ENCODE results near the gene YPEL1.
"Not testable (repeated sequence)": the region's sequence is repeated elsewhere in the genome, so short reads cannot be mapped to it uniquely, and the experiment has no call there.

The YPEL1 gene

DNA sequence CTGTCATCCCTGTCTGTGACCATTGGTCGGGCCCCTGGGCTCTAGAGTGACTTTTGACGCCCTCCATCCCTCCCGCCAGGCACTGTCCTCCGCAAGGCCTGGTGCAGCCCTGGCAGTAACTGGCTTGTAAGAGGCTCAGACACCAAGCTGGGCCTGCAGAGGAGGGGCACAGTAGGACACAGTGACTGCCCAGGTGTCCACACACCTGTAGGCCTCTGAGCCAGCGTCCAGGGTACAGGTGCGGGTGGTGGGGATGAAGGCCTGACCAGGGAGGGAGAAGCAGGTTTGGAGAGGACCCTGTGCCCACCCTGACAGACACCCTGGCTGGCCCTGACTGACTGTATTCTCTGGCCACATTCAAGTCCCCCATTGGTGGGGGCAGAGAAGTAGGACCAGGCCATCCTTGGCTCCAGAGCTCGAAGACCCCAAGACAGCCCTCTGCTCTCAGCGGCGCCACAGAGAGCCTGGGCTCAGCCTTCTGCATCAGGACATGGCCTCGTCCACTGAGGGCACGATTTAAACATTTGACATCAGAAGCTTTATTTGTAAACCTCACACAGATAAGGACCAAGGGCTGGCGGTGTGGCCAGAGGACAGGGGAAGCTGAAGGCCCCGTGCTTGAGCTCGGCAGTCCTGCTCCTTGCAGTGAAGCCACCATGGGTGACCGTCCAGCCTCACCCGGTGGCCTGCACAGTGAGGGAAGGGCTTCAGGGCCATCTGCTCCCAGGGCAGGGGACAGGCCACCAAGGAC lies 38.4 kb downstream of the YPEL1 start:
- H3K9ac ChIP-seq (ENCODE audit: low read length) = no peak overlapping the region
- no peak overlapping the region for H3K4me3 ChIP-seq (ENCODE audit: low read depth, low read length)
- no peaks in the 10 kb centered on the region for H3K9me3 ChIP-seq (ENCODE audit: control insufficient read depth, insufficient read depth, low read depth, low read length)
- no peaks in the 10 kb centered on the region for H3K4me1 ChIP-seq (ENCODE audit: control insufficient read depth, insufficient read depth, low read length)
- no peaks in the 10 kb centered on the region for H3K27me3 ChIP-seq (ENCODE audit: control insufficient read depth, insufficient read depth, low read length)
- H3K36me3 ChIP-seq (ENCODE audit: control insufficient read depth, insufficient read depth, low read length) = peaks cover 54% of the 10 kb centered on the region
- no peak overlapping the region for H3K27ac ChIP-seq (ENCODE audit: low read depth, low read length)

DNA sequence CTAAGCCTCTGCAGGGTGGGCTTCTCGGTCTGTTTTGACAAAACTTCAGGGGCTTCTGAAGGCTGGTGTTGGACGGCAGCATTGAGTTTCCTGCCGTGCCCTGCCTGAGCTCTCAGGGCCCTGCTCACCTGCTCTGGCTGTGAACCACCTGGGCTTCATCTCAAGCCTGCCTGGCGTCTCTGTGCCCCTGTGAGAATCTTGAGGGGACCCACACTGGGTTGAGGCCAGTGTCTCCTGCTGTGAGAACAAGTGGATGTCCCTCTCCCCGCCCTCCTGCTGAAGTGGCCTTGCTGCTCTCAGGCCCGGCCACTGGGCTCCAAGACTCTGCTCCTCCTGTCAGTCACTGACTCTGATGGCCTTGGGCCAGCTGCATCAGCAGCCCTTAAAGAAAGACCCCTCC lies 39.5 kb downstream of the YPEL1 start:
- H3K4me3 ChIP-seq (ENCODE audit: low read depth, low read length) = no peak overlapping the region
- H3K4me1 ChIP-seq (ENCODE audit: control insufficient read depth, insufficient read depth, low read length) = no peaks in the 10 kb centered on the region
- H3K9me3 ChIP-seq (ENCODE audit: control insufficient read depth, insufficient read depth, low read depth, low read length) = no peaks in the 10 kb centered on the region
- H3K36me3 ChIP-seq (ENCODE audit: control insufficient read depth, insufficient read depth, low read length) = peaks cover 54% of the 10 kb centered on the region
- H3K9ac ChIP-seq (ENCODE audit: low read length) = no peak overlapping the region
- no peaks in the 10 kb centered on the region for H3K27me3 ChIP-seq (ENCODE audit: control insufficient read depth, insufficient read depth, low read length)
- H3K27ac ChIP-seq (ENCODE audit: low read depth, low read length) = no peak overlapping the region

DNA sequence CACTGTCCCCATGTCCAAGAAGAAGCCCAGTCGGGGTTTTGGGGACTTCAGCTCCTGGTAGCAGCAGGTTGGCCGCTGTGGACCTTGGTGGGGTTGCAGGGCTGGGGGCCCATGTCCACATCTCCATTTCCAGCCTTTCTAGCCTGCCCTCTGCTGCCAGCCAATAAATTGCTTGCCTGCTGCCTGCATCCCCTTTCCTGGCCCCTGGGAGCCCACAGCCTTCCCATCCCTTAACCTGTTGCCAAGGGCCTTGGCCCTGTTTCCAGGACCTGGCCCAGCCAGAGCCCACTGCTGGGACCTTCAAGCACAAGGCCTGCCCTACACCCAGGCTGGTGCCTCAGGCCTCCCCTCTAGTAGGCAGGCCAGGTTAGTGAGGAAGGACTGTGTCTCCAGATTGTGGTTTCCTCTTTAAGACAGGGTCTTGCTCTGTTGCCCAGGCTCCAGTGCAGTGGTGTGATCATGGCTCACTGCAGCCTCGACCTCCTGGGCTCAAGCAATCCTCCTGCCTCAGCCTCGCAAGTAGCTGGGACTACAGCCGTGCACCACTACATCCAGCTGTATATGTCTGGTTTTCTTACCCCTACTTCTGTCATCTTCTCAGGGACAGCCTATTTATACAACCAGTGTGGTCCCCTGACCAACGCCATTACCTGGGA lies 40.0 kb downstream of the YPEL1 start:
- peaks cover 51% of the 10 kb centered on the region for H3K36me3 ChIP-seq (ENCODE audit: control insufficient read depth, insufficient read depth, low read length)
- no peak overlapping the region for H3K9ac ChIP-seq (ENCODE audit: low read length)
- no peaks in the 10 kb centered on the region for H3K27me3 ChIP-seq (ENCODE audit: control insufficient read depth, insufficient read depth, low read length)
- no peak overlapping the region for H3K4me3 ChIP-seq (ENCODE audit: low read depth, low read length)
- no peak overlapping the region for H3K27ac ChIP-seq (ENCODE audit: low read depth, low read length)
- no peaks in the 10 kb centered on the region for H3K4me1 ChIP-seq (ENCODE audit: control insufficient read depth, insufficient read depth, low read length)
- H3K9me3 ChIP-seq (ENCODE audit: control insufficient read depth, insufficient read depth, low read depth, low read length) = no peaks in the 10 kb centered on the region

DNA sequence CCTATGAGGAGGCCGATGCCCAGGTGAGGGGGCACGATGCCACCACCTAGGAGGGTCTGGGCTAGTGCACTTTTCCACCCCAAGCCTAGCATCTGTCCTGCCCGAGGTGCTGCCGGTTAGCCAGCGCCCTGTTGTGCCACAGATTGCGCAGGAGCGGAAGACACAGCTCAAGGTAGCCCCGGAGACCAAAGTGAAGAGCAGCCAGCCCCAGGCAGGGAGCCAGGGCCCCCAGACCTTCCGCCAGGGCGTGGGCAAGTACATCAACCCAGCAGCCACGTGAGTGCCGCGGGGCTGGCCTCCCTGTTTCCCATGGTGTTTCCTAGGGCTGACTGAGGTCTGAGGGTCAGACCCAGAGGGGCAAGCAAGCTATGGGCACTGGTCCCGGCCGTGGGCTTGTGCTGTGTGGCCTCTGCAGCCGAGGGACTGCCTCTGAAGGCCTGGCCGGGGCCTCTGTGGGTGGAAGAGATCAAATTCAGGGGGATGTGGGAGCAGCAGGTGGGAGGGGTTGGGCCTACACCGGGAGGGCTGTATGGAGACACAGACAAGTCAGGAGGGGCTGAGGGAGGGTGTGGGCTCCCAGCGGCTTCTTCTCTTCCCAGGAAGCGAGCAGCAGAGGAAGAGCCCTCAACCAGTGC lies 40.7 kb downstream of the YPEL1 start:
- peaks cover 52% of the 10 kb centered on the region for H3K36me3 ChIP-seq (ENCODE audit: control insufficient read depth, insufficient read depth, low read length)
- no peak overlapping the region for H3K4me3 ChIP-seq (ENCODE audit: low read depth, low read length)

DNA sequence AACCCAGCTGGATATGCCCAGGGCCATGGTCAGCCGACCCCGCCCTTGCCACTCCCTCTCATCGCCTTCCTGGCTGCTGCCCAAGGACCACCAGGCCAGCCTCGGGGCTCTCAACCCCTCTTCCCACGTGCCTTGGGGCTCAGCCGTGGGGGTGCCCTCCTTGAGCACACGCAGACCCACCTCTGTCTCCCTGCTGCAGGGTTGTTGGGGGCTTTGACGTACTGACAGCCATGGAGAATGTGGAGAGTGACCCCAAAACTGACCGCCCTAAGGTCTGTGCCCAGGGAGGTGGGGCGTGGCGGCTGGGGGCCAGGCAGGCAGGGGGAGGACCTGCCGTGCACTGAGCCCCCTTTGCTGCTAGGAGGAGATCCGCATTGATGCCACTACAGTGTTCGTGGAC lies 41.2 kb downstream of the YPEL1 start:
- H3K4me1 ChIP-seq (ENCODE audit: control insufficient read depth, insufficient read depth, low read length) = no peaks in the 10 kb centered on the region
- no peak overlapping the region for H3K9ac ChIP-seq (ENCODE audit: low read length)
- no peak overlapping the region for H3K27ac ChIP-seq (ENCODE audit: low read depth, low read length)
- H3K36me3 ChIP-seq (ENCODE audit: control insufficient read depth, insufficient read depth, low read length) = peaks cover 57% of the 10 kb centered on the region
- H3K9me3 ChIP-seq (ENCODE audit: control insufficient read depth, insufficient read depth, low read depth, low read length) = no peaks in the 10 kb centered on the region
- H3K4me3 ChIP-seq (ENCODE audit: low read depth, low read length) = no peak overlapping the region
- no peaks in the 10 kb centered on the region for H3K27me3 ChIP-seq (ENCODE audit: control insufficient read depth, insufficient read depth, low read length)

More for the DNA sequence above, 40.7 kb downstream of the YPEL1 start:
- Histone ChIP-seq H3K9ac (ENCODE audit: low read length) (no peak overlapping the region), H3K27me3 (ENCODE audit: control insufficient read depth, insufficient read depth, low read length) (no peaks in the 10 kb centered on the region), H3K27ac (ENCODE audit: low read depth, low read length) (no peak overlapping the region), H3K4me1 (ENCODE audit: control insufficient read depth, insufficient read depth, low read length) (no peaks in the 10 kb centered on the region), H3K9me3 (ENCODE audit: control insufficient read depth, insufficient read depth, low read depth, low read length) (no peaks in the 10 kb centered on the region)

DNA sequence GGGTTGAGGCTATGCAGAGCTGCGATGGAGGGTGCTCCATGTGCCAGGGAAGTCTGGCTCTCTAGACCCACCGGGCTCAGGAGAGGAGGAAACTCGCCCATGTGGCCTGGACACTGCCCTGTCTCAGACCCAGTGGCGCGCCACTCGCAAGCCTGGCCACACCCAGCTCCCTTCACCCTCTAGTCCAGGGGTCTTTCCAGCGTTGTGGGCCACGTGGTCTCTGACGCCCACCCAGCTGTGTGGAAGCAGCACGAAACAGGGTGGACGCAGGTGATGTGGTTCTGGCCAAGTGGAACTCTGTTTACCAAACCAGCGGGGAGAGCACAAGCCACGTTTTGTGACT lies 41.6 kb downstream of the YPEL1 start:
- H3K9me3 ChIP-seq (ENCODE audit: control insufficient read depth, insufficient read depth, low read depth, low read length) = no peaks in the 10 kb centered on the region
- no peaks in the 10 kb centered on the region for H3K4me1 ChIP-seq (ENCODE audit: control insufficient read depth, insufficient read depth, low read length)
- H3K4me3 ChIP-seq (ENCODE audit: low read depth, low read length) = no peak overlapping the region
- H3K36me3 ChIP-seq (ENCODE audit: control insufficient read depth, insufficient read depth, low read length) = peaks cover 59% of the 10 kb centered on the region
- H3K9ac ChIP-seq (ENCODE audit: low read length) = no peak overlapping the region
- H3K27ac ChIP-seq (ENCODE audit: low read depth, low read length) = no peak overlapping the region
- no peaks in the 10 kb centered on the region for H3K27me3 ChIP-seq (ENCODE audit: control insufficient read depth, insufficient read depth, low read length)

DNA sequence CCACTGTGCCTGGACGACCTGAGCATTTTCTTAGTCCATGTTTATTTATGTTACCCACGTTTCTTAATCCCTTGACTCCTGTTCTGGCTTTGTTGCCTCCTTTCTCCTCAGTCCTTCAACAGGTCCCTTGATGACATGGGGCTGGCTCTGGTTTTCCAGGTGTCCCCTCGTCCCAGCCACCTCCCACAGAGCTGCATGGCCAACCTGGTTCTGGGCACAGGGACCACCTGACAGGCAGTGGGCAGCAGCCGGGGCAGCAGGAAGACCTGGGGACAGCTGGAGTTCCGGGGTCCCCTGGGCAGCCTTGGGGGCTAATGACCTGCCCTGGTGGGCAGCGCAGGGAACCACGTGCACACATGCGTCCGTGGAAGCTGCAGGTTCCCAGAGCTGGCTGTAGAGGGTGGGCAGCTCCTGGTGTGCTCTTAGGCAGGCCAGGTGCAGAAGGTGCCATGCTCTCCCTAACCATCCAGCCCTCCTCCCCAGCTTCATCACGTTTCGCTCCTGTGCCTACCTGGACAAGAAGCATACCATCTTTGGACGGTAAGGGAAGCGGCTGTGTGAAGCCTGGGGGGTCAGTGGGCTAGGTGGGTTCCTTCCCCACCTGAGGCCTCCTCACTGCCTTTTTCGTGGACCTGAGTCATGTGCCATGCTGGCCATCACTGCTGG lies 42.1 kb downstream of the YPEL1 start:
- Histone ChIP-seq H3K4me3 (ENCODE audit: low read depth, low read length) (no peak overlapping the region), H3K27me3 (ENCODE audit: control insufficient read depth, insufficient read depth, low read length) (no peaks in the 10 kb centered on the region), H3K4me1 (ENCODE audit: control insufficient read depth, insufficient read depth, low read length) (no peaks in the 10 kb centered on the region), H3K36me3 (ENCODE audit: control insufficient read depth, insufficient read depth, low read length) (peaks cover 56% of the 10 kb centered on the region), H3K9me3 (ENCODE audit: control insufficient read depth, insufficient read depth, low read depth, low read length) (no peaks in the 10 kb centered on the region), H3K9ac (ENCODE audit: low read length) (no peak overlapping the region), H3K27ac (ENCODE audit: low read depth, low read length) (no peak overlapping the region)

DNA sequence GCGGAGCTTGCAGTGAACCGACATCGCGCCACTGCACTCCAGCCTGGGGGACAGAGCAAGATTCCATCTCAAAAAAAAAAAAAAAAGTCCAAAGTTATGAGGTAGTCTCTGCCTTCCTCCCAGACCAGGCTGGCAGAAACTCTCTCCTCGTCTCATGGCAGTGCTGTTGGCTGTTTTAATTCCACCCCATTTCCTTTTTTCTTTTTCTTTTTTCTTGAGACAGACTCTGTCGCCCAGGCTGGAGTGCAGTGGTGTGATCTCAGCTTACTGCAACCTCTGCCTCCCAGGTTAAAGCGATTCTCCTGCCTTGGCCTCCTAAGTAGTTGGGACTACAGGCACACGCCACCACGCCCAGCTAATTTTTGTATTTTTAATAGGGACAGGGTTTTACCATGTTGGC lies 42.7 kb downstream of the YPEL1 start:
- H3K4me3 ChIP-seq (ENCODE audit: low read depth, low read length); H3K4me1 ChIP-seq (ENCODE audit: control insufficient read depth, insufficient read depth, low read length); H3K9ac ChIP-seq (ENCODE audit: low read length); H3K27ac ChIP-seq (ENCODE audit: low read depth, low read length); H3K9me3 ChIP-seq (ENCODE audit: control insufficient read depth, insufficient read depth, low read depth, low read length); H3K27me3 ChIP-seq (ENCODE audit: control insufficient read depth, insufficient read depth, low read length): not testable (repeated sequence)
- peaks cover 59% of the 10 kb centered on the region for H3K36me3 ChIP-seq (ENCODE audit: control insufficient read depth, insufficient read depth, low read length)

DNA sequence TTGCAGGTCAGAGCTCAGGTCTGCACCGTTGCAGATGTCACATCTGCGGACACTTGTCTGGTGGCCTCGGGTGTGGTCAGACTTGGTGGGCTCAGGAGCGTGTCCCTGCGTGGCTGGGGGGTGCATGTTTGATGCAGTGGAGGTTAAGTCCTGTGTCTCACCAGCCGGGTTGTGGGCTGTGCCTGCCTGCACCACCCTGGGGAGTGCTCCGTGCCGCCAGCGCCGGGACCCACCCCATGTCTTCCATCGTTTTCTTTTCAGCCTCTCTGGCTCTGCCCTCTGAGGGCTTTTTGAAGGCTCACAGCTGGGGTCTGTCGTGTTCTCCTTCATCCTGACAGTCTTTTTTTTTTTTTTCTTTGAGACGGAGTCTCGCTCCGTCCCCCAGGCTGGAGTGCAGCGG lies 43.8 kb downstream of the YPEL1 start:
- Histone ChIP-seq H3K4me1 (ENCODE audit: control insufficient read depth, insufficient read depth, low read length) (no peaks in the 10 kb centered on the region), H3K36me3 (ENCODE audit: control insufficient read depth, insufficient read depth, low read length) (peaks cover 56% of the 10 kb centered on the region), H3K4me3 (ENCODE audit: low read depth, low read length) (no peak overlapping the region), H3K9ac (ENCODE audit: low read length) (no peak overlapping the region), H3K27ac (ENCODE audit: low read depth, low read length) (no peak overlapping the region), H3K9me3 (ENCODE audit: control insufficient read depth, insufficient read depth, low read depth, low read length) (no peaks in the 10 kb centered on the region), H3K27me3 (ENCODE audit: control insufficient read depth, insufficient read depth, low read length) (no peaks in the 10 kb centered on the region)

DNA sequence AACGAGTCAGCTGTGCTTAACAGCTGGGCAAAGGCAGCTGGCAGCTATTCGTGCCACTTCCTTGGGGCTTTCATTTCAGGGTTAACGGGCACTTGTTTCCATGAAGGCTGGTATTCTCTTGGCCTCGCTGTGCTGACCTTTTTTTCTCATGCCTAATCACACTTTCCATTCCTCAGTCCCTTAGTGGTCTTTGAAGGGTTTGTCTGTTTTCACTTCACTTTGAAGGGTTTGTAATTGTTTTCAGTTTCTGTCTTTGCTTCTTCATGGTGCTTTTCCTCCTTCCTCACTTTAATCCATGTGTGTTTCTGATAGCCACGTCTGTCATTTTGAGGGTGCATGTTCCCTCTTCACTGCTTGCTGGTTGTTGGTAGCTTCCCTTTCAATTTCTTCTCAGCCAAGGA lies 45.2 kb downstream of the YPEL1 start:
- Histone ChIP-seq H3K36me3 (ENCODE audit: control insufficient read depth, insufficient read depth, low read length) (peaks cover 50% of the 10 kb centered on the region), H3K9me3 (ENCODE audit: control insufficient read depth, insufficient read depth, low read depth, low read length) (no peaks in the 10 kb centered on the region), H3K27me3 (ENCODE audit: control insufficient read depth, insufficient read depth, low read length) (no peaks in the 10 kb centered on the region), H3K4me1 (ENCODE audit: control insufficient read depth, insufficient read depth, low read length) (no peaks in the 10 kb centered on the region), H3K27ac (ENCODE audit: low read depth, low read length) (no peak overlapping the region), H3K4me3 (ENCODE audit: low read depth, low read length) (no peak overlapping the region), H3K9ac (ENCODE audit: low read length) (no peak overlapping the region)
